Limb (tissue), 2 donors: ENCODE results near the gene DMTF1.
"Not testable (repeated sequence)": the region's sequence is repeated elsewhere in the genome, so short reads cannot be mapped to it uniquely, and the experiment has no call there.

Experiments
- DNase-seq, 2 donors: peaks; one replicate each; pipeline ENCODE4 v3.0.0-alpha.2; 2016; ENCODE audit errors: extremely low spot score in 2 of 2

Gene DMTF1

GRCh38 chr7:87192784-87193487 is 40.7 kb downstream of the DMTF1 start:
- DNase-seq: no peak

GRCh38 chr7:87193912-87194311 is 41.7 kb downstream of the DMTF1 start:
- no peak for DNase-seq

- no peak for DNase-seq
Measured at GRCh38 chr7:87199241-87199640, 47.0 kb downstream of the DMTF1 start.

- DNase-seq: no peak
Measured at GRCh38 chr7:87199700-87200450, 47.6 kb downstream of the DMTF1 start.

- no peak for DNase-seq
Measured at GRCh38 chr7:87202208-87202607, 50.0 kb downstream of the DMTF1 start.

GRCh38 chr7:87202705-87203104 is 50.5 kb downstream of the DMTF1 start:
- DNase-seq: no peak

- DNase-seq: not testable (repeated sequence)
Measured at GRCh38 chr7:87203929-87204328, 51.7 kb downstream of the DMTF1 start.

GRCh38 chr7:87204933-87205332 is 52.7 kb downstream of the DMTF1 start:
- DNase-seq: no peak

GRCh38 chr7:87205701-87206100 is 53.4 kb downstream of the DMTF1 start:
- DNase-seq: not testable (repeated sequence)

- no peak for DNase-seq
Measured at GRCh38 chr7:87206361-87206760, 54.1 kb downstream of the DMTF1 start.

GRCh38 chr7:87209295-87209924 is 57.2 kb downstream of the DMTF1 start:
- DNase-seq: no peak

- no peak for DNase-seq
Measured at GRCh38 chr7:87210506-87210905, 58.3 kb downstream of the DMTF1 start.

GRCh38 chr7:87212498-87212897 is 60.2 kb downstream of the DMTF1 start:
- DNase-seq: no peak

- no peak for DNase-seq
Measured at GRCh38 chr7:87213252-87213651, 61.0 kb downstream of the DMTF1 start.

- no peak for DNase-seq
Measured at GRCh38 chr7:87213811-87214210, 61.6 kb downstream of the DMTF1 start.

GRCh38 chr7:87215046-87215445 is 62.8 kb downstream of the DMTF1 start:
- no peak for DNase-seq

- DNase-seq: no peak
Measured at GRCh38 chr7:87216701-87217508, 64.7 kb downstream of the DMTF1 start.

- DNase-seq: no peak
Measured at GRCh38 chr7:87217983-87218653, 65.9 kb downstream of the DMTF1 start.

GRCh38 chr7:87218796-87219544 is 66.7 kb downstream of the DMTF1 start:
- peak; percentile 44 to 60 for DNase-seq

- peak; percentile 58 to 75 for DNase-seq
Measured at GRCh38 chr7:87219545-87220025, 67.3 kb downstream of the DMTF1 start, which contains the start of gene TMEM243. Gene TMEM243 (minus strand): TSS chr7:87219732. CDS start chr7:87219503, 229 bp downstream.
